PC-3 (cell line): ENCODE results near the gene NME7. TPM values are rescaled to one million over a fixed set of nuclear protein-coding genes. Genes with fewer than 3 reads are reported as not detected.

Source experiments
- ATAC-seq: fragments of 200-7000 bp; cut with Tn5 transposase; 2 replicates; pipeline ENCODE4 v1.9.1; 2020; ENCODE audit warnings: mild to moderate bottlenecking, moderate library complexity
- BruUV-seq: library from RNA; stranded (reverse); fragments of 400-500 nt; replicated peaks from 2 replicates; lab custom pipeline; 2021; lab: Mats Ljungman, UMichigan
- CTCF ChIA-PET: fragments of 300-600 bp; sonication (Branson Sonifier 250); formaldehyde crosslinking; loops from one replicate; lab custom pipeline; 2022; ENCODE audit warnings: antibody characterized with exemption; lab: Charles Lee
- POLR2A ChIA-PET: fragments of 300-600 bp; sonication (Branson Sonifier 250); formaldehyde crosslinking; loops from one replicate; lab custom pipeline; 2022; ENCODE audit warnings: antibody characterized with exemption; ENCODE audit not compliant: unreplicated experiment; lab: Charles Lee
- DNase-seq: peaks from one replicate; pipeline ENCODE4 v3.0.0-alpha.2; 2015
- H2AFZ ChIP-seq: fragments of 300-600 bp; sonication (generic); 2 replicates; pipeline ENCODE4 v1.6.0; 2016; ENCODE audit warnings: antibody characterized with exemption, low read length
- H3F3A ChIP-seq: fragments of 300-600 bp; sonication (generic); one replicate; pipeline ENCODE4 v1.6.0; 2017; ENCODE audit warnings: antibody characterized with exemption, low read length, control low read depth, mild to moderate bottlenecking; ENCODE audit not compliant: unreplicated experiment
- H3K27ac ChIP-seq: fragments of 300-600 bp; sonication (generic); 2 replicates; pipeline ENCODE4 v1.5.1; 2016; ENCODE audit warnings: mild to moderate bottlenecking, low read length
- H3K27me3 ChIP-seq: fragments of 300-600 bp; sonication (generic); 2 replicates; pipeline ENCODE4 v1.6.1; 2016; ENCODE audit warnings: low read length, mixed read lengths
- H3K36me3 ChIP-seq: fragments of 300-600 bp; sonication (generic); 2 replicates; pipeline ENCODE4 v1.6.1; 2016; ENCODE audit warnings: low read depth, mixed run types, low read length, mixed read lengths
- H3K4me1 ChIP-seq: fragments of 300-600 bp; sonication (generic); 2 replicates; pipeline ENCODE4 v1.5.1; 2016; ENCODE audit warnings: low read length; ENCODE audit not compliant: insufficient read depth
- H3K4me2 ChIP-seq: fragments of 300-600 bp; sonication (generic); 2 replicates; pipeline ENCODE4 v1.6.0; 2016; ENCODE audit warnings: low read length
- H3K4me3 ChIP-seq: fragments of 300-600 bp; sonication (generic); 2 replicates; pipeline ENCODE4 v1.5.1; 2016; ENCODE audit warnings: mild to moderate bottlenecking, low read length, mixed read lengths
- H3K79me2 ChIP-seq: fragments of 300-600 bp; sonication (generic); 2 replicates; pipeline ENCODE4 v1.6.1; 2017; ENCODE audit warnings: low read length, mixed read lengths
- H3K9ac ChIP-seq: fragments of 300-600 bp; sonication (generic); 2 replicates; pipeline ENCODE4 v1.6.0; 2016; ENCODE audit warnings: mild to moderate bottlenecking, low read length
- H3K9me2 ChIP-seq: fragments of 300-600 bp; sonication (generic); replicated peaks from 2 replicates; pipeline ENCODE4 v1.6.1; 2016; ENCODE audit warnings: mixed run types, low read length, mixed read lengths
- H3K9me3 ChIP-seq: fragments of 300-600 bp; sonication (generic); 2 replicates; pipeline ENCODE4 v1.6.1; 2016; ENCODE audit warnings: low read length, mixed read lengths
- H4K20me1 ChIP-seq: fragments of 300-600 bp; sonication (generic); 2 replicates; pipeline ENCODE4 v1.6.1; 2016; ENCODE audit warnings: low read length, mixed read lengths
- CTCF ChIP-seq: fragments of 300-600 bp; sonication (generic); conservative IDR thresholded peaks from 2 replicates; pipeline ENCODE4 v1.5.1; 2017; ENCODE audit warnings: antibody characterized with exemption, low read depth, mild to moderate bottlenecking, low read length
- EZH2 ChIP-seq: fragments of 300-600 bp; sonication (generic); IDR thresholded peaks from one replicate; pipeline ENCODE4 v1.6.1; 2017; ENCODE audit warnings: antibody characterized with exemption, mild to moderate bottlenecking, low read length; ENCODE audit not compliant: unreplicated experiment
- EZH2phosphoT487 ChIP-seq: fragments of 300-600 bp; sonication (generic); IDR thresholded peaks from 2 replicates; pipeline ENCODE4 v1.6.1; 2018; ENCODE audit warnings: mild to moderate bottlenecking, antibody characterized with exemption, low read length, borderline replicate concordance
- intact Hi-C: fragments of 100-400 bp; cut with micrococcal nuclease; formaldehyde crosslinking; loops from 2 replicates; pipeline ENCODE4 v1.9.0; 2023
- total RNA-seq: library from RNA; depleted of rRNA; stranded (reverse); fragments of >200 nt; gene quantifications from 2 replicates; pipeline ENCODE4 v1.2.3, GENCODE V29; 2014

Gene NME7
- total RNA-seq, 1 experiment from 2014 or later, result 18.9 TPM

GRCh38 chr1:169100651-169101088, 266.9 kb downstream of the NME7 start:
- POLR2A ChIA-PET, result no interaction called here
- H3F3A ChIP-seq, result no peaks in the 10 kb centered on the region

GRCh38 chr1:169100208-169100607, 267.4 kb downstream of the NME7 start:
- ATAC-seq (no peak), DNase-seq (peak; percentile 20)
- no TSS peak for BruUV-seq
- no peaks in the 10 kb centered on the region for H4K20me1 ChIP-seq
- H3K4me1 ChIP-seq, result peaks cover 23% of the 10 kb centered on the region
- no peak for TF ChIP-seq CTCF
- TF ChIP-seq EZH2phosphoT487, result no peak
- no peak for TF ChIP-seq EZH2
- no peak overlapping the region for H2AFZ ChIP-seq
- H3K4me3 ChIP-seq, result no peak overlapping the region
- H3K4me2 ChIP-seq, result no peak overlapping the region
- H3F3A ChIP-seq, result no peaks in the 10 kb centered on the region
- no peak overlapping the region for H3K27ac ChIP-seq
- POLR2A ChIA-PET, result no interaction called here
- H3K27me3 ChIP-seq, result no peaks in the 10 kb centered on the region
- no peaks in the 10 kb centered on the region for H3K9me2 ChIP-seq
- no peaks in the 10 kb centered on the region for H3K9me3 ChIP-seq
- intact Hi-C loops, result loop anchor here (10.0 kb wide), 1 partner anchor 755 kb away; no protein-coding TSS in a partner anchor
- H3K79me2 ChIP-seq, result no peaks in the 10 kb centered on the region
- CTCF ChIA-PET, result no interaction called here
- H3K9ac ChIP-seq, result no peak overlapping the region
- no peaks in the 10 kb centered on the region for H3K36me3 ChIP-seq

More at GRCh38 chr1:169100651-169101088, 266.9 kb downstream of the NME7 start:
- Histone ChIP-seq H3K9ac (no peak overlapping the region), H3K9me3 (no peaks in the 10 kb centered on the region), H3K27me3 (no peaks in the 10 kb centered on the region), H3K36me3 (no peaks in the 10 kb centered on the region), H3K4me2 (no peak overlapping the region), H3K79me2 (no peaks in the 10 kb centered on the region), H4K20me1 (no peaks in the 10 kb centered on the region), H2AFZ (no peak overlapping the region), H3K4me3 (no peak overlapping the region), H3K27ac (no peak overlapping the region), H3K9me2 (no peaks in the 10 kb centered on the region), H3K4me1 (peaks cover 27% of the 10 kb centered on the region)
- BruUV-seq, result no TSS peak
- DNase-seq, result no peak
- TF ChIP-seq EZH2 (no peak), EZH2phosphoT487 (no peak), CTCF (no peak)
- CTCF ChIA-PET, result interaction anchor here (0.5 kb wide), 1 partner anchor 248 kb away, joined by 7 read pairs; no protein-coding TSS in a partner anchor
- intact Hi-C loops, result loop anchor here (10.0 kb wide), 1 partner anchor 756 kb away; no protein-coding TSS in a partner anchor
- no peak for ATAC-seq

- CTCF ChIA-PET, result no interaction called here
- Histone ChIP-seq H3K4me1 (peaks cover 18% of the 10 kb centered on the region), H3K27me3 (no peaks in the 10 kb centered on the region), H3K4me3 (no peak overlapping the region), H4K20me1 (no peaks in the 10 kb centered on the region), H3K36me3 (no peaks in the 10 kb centered on the region), H2AFZ (no peak overlapping the region), H3K9me2 (no peaks in the 10 kb centered on the region), H3K9me3 (no peaks in the 10 kb centered on the region), H3K27ac (no peak overlapping the region), H3F3A (no peaks in the 10 kb centered on the region), H3K4me2 (no peak overlapping the region), H3K9ac (no peak overlapping the region), H3K79me2 (no peaks in the 10 kb centered on the region)
- POLR2A ChIA-PET, result no interaction called here
- no peak for TF ChIP-seq EZH2phosphoT487
- TF ChIP-seq EZH2, result no peak
- no peak for TF ChIP-seq CTCF
- no TSS peak for BruUV-seq
- ATAC-seq (no peak), DNase-seq (peak; percentile 36)
- intact Hi-C loops, result no loop called here
These were observed 268.0 kb downstream of the NME7 start for GRCh38 chr1:169099561-169099960.
